HG02588 (cell line): ENCODE data around the gene STPG2.

Experiments used
- ATAC-seq: cut with Tn5 transposase; IDR thresholded peaks from one replicate; pipeline ENCODE4 v1.9.1; 2021; ENCODE audit warnings: mild to moderate bottlenecking, moderate library complexity; ENCODE audit not compliant: unreplicated experiment

The STPG2 gene

DNA sequence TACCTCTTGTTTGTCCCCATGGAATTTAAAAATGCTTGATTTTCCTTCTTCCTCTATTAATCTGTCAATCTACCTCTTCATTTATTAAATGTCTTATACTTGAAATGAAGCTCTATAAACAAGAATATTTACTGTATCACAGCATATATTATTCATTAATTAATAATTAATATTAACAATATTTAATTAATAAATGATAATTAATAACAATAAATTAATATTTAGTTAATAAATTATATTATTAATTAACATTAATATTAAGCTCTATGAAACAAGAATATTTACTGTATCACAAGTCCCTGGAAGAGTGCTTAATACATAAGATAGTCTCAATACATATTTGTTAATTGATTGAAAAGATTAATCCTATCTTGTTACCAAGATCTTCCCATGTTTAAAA lies 306.6 kb downstream of the STPG2 start:
- ATAC-seq: no peak

GRCh38 chr4:97828646-97829045 lies 314.6 kb downstream of the STPG2 start:
- no peak for ATAC-seq

- no peak for ATAC-seq
Observed at GRCh38 chr4:97819294-97819693, 324.0 kb downstream of the STPG2 start.

- no peak for ATAC-seq
Observed at GRCh38 chr4:97812768-97813167, 330.5 kb downstream of the STPG2 start.

- no peak for ATAC-seq
Observed at GRCh38 chr4:97786306-97786920, 356.9 kb downstream of the STPG2 start.

- ATAC-seq: no peak
Observed at GRCh38 chr4:97778174-97778573, 365.1 kb downstream of the STPG2 start.

GRCh38 chr4:97774347-97774989 lies 368.8 kb downstream of the STPG2 start:
- no peak for ATAC-seq

DNA sequence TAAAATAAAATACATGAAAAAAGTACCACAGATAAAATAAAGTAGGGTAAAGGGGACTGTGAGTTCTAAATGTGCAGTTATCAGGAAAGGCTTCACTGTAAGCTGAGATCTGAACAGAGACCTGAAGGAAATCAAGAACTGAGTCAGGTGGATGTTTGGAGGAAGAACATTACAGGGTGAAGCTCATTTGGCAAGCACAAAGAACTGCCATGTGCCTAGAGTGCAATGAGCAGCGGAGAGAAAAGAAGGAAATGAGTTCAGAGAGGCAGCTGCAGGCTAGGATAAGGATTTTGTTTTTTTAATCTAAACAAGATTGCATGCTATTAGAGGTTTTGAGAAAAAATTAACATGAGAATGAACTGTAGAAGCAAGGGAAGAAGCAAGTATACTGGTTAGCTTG lies 373.1 kb downstream of the STPG2 start:
- no peak for ATAC-seq

GRCh38 chr4:97762115-97762512 lies 381.2 kb downstream of the STPG2 start:
- ATAC-seq: no peak

GRCh38 chr4:97761445-97762114 lies 381.7 kb downstream of the STPG2 start:
- ATAC-seq: no peak

DNA sequence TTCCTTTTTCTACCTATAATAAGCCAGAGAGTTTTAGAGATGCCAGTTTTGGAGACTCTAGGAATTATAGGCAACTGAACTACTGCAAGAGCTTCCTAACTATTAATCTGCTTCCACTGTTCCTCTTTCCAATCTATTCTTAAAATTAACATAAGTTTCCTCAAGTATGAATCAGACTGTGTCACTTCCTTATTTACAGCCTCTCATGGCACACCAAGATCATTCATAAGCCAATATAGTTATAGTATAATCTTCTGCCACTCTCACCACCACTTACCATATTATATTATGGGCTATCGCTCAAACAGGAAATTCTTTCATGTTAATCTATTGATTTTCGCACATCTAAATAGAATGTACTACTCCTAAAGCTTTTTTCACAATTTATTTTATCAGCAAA lies 383.5 kb downstream of the STPG2 start:
- ATAC-seq: no peak

GRCh38 chr4:97752599-97752998 lies 390.7 kb downstream of the STPG2 start:
- no peak for ATAC-seq

DNA sequence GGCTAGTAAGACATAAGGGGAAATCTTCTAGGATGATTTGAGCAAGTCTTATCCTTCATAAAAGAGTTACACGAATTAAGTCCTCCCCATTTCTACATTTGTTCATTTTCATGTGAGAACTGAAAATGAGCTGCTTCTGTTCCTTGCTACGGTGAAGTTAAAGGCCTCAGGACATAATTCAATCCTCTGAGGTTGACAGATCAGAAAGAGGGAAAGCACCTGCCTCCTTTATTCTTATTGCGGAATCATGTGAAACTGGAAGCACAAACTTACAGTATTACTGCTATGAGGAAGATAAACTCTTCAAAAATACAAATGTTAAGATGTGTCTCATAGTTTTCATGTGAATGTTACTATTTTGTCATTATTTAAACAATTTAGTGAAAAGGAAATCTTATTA lies 395.3 kb downstream of the STPG2 start:
- no peak for ATAC-seq

- no peak for ATAC-seq
Observed at GRCh38 chr4:97720869-97721432, 422.3 kb downstream of the STPG2 start.

DNA sequence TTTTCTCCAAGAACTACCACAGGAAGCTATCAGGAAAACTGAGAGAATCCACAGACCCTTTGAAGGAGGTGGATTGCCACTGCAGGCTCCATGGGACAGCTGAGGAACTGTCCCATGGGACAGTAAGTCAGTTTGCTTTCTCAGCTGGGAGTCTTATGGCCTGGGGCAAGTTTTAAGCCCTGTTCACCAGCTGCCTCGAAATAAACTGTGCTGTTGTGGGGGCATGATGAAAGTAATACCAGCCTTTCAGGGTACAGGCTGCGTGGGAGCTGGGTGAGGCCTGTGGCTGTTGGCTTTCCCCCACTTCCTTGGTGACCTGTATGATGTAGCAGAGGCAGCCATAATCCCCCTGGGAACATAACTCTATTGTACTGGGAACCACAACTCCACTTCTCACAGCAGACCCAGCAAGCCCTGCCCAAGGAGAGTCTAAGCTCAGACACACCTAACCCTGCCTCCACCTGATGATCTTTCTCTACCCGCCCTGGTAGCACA lies 452.1 kb downstream of the STPG2 start:
- ATAC-seq: no peak

DNA sequence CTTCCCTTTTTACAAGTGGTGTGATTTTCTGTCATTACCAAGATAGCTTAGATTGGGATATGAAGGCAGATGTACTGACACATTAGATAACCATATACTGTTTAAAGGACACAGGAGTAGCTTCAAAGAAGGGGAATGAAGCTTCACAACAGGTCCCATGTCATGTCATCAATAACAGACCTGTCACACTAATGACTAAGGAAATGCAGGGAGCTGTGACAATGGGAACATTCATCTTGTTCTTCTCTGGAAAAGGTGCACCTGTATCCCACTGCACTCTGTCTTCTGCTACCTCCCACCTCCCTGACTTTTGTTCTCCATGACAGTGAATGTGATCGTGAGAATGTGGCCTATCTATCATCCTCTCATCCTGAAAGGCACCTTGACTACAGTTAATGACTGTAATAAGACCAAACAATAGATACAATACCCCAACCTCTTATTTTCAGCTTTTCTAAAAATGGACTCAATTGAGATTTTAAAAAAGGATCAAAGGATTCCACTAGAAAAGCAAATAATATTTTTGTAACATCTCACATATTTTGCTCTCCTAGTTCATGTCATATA lies 472.5 kb downstream of the STPG2 start:
- ATAC-seq: no peak

- no peak for ATAC-seq
Observed at GRCh38 chr4:97665553-97665952, 477.7 kb downstream of the STPG2 start.

GRCh38 chr4:97664741-97665140 lies 478.5 kb downstream of the STPG2 start:
- no peak for ATAC-seq

- no peak for ATAC-seq
Observed at GRCh38 chr4:97662133-97662532, 481.1 kb downstream of the STPG2 start.

- ATAC-seq: no peak
Observed at GRCh38 chr4:97656044-97656720, 487.1 kb downstream of the STPG2 start.

DNA sequence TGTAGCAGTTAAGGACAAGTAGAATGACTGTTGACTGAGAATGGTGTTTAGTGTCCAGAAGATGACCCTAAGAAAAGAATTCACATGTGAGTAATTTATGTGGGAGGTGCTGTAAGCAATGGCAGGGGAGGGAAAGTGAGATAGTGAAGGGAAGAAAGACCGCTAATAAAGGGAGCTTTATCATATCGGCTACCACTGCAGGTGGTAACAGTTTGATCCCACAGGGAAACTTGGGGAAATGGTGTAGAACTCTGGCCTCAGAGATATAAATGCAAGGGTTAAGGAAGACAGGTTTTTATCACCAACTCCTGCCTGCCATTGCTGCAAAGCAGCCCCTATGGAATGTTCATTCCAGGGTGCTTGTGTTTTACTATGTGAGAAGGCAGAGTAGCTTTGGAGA lies 489.6 kb downstream of the STPG2 start:
- no peak for ATAC-seq
